GM12865 (cell line): Measurements from ENCODE around the gene CCDC182.

Experiments used
- DNase-seq: peaks from one replicate; pipeline ENCODE4 v3.0.0; 2010; ENCODE audit warnings: low read depth
- H3K4me3 ChIP-seq: 2 replicates; pipeline ENCODE4 v1.5.1; 2011; ENCODE audit warnings: mild to moderate bottlenecking, low read depth, low read length, control low read depth
- TF ChIP-seq, protein P1 (sequence below): IDR thresholded peaks from 2 replicates; pipeline ENCODE4 v1.5.1; 2011; ENCODE audit warnings: low read length, control low read depth, low read depth, inconsistent platforms; ENCODE audit not compliant: insufficient read depth; ENCODE audit errors: missing control alignments

The CCDC182 gene

DNA sequence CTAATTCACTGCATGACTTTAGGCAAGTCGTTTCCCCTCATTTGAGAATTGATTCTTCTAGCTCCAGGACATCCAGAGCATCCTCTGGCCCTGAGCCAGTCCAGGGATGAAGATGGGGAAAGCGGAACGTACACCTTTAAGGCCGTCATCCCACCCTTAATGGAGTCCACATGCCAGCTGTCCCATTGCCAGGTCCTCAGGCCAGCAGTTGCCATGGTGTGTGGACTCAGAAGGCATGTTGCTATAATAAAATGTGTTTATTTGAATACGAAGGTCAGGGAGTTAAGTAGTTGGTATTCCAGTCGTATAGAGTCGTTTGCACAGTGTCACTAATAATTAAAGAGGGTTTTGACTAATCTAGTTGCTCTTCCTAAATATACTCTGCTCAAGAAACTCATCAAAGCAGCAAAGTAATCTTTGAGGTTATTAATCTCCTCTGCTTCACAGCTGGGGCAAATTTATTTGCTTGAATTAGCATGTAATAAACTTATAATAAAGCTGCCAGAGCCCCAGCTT lies 30.4 kb downstream of the CCDC182 start:
- no peak overlapping the region for H3K4me3 ChIP-seq

DNA sequence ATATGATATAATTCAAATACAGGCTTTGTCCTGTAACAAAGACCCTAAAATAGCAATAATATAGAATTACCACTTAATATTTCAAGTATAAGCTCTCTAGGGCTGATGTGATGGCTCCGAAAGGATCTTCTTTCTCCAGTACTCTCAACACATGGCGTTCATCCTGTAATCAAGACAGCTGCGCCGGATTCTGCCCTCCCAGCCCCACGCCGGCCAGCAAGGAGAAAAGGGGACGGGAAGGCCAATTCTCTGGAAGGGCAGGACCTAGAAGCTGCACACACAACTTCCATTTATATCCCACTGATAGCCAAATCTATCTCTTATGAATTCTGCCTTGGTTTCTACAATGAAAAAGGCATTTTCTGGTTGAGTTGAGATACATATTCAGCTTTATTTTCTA lies 32.0 kb downstream of the CCDC182 start:
- no peak overlapping the region for H3K4me3 ChIP-seq
- TF ChIP-seq, protein P1, sequence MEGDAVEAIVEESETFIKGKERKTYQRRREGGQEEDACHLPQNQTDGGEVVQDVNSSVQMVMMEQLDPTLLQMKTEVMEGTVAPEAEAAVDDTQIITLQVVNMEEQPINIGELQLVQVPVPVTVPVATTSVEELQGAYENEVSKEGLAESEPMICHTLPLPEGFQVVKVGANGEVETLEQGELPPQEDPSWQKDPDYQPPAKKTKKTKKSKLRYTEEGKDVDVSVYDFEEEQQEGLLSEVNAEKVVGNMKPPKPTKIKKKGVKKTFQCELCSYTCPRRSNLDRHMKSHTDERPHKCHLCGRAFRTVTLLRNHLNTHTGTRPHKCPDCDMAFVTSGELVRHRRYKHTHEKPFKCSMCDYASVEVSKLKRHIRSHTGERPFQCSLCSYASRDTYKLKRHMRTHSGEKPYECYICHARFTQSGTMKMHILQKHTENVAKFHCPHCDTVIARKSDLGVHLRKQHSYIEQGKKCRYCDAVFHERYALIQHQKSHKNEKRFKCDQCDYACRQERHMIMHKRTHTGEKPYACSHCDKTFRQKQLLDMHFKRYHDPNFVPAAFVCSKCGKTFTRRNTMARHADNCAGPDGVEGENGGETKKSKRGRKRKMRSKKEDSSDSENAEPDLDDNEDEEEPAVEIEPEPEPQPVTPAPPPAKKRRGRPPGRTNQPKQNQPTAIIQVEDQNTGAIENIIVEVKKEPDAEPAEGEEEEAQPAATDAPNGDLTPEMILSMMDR, result no peak
- no peak for DNase-seq

More for the DNA sequence above, 30.4 kb downstream of the CCDC182 start:
- DNase-seq, result no peak
- TF ChIP-seq, protein P1, result no peak

DNA sequence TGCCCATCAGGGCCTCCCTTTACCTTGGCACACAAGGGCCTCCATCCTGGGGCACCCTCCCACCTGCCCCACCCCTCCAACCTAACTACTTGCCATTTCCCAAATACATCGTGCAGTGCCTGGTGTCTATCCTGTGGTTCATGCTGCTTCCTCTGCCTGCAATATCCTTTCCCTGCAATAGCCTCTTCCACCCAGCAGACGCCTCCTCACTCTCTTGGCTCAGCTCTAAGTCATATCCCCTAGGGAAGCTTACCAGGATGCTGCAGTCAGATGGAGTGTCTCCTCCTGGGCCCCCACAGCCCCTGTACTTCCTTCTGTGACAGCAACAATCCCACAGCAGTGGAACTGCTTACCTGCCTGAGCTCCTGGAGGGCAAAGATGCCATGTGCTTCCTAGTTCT lies 36.7 kb downstream of the CCDC182 start:
- no peak for DNase-seq
- H3K4me3 ChIP-seq, result no peak overlapping the region
- TF ChIP-seq, protein P1, result no peak

DNA sequence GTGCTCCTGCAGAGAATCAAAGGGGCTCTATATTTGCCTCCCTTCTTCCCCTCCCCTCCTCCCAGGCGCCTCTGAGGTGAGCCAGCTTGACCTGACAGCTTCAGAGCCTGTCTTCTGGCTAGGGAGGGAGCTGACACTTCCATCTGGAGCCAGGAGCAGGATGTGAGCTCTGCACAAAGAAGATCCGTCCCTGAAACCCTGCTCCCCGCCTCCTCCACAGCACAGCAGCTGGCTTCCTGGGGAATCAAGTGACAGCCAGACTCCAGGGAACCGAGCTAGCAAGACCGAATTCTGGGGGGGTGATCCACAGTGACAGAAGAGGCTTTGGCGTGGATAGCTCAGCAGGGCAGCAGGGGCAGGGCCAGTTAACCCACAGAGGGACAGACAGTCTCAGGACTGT lies 37.2 kb downstream of the CCDC182 start:
- TF ChIP-seq, protein P1, result no peak
- DNase-seq, result no peak
- no peak overlapping the region for H3K4me3 ChIP-seq

DNA sequence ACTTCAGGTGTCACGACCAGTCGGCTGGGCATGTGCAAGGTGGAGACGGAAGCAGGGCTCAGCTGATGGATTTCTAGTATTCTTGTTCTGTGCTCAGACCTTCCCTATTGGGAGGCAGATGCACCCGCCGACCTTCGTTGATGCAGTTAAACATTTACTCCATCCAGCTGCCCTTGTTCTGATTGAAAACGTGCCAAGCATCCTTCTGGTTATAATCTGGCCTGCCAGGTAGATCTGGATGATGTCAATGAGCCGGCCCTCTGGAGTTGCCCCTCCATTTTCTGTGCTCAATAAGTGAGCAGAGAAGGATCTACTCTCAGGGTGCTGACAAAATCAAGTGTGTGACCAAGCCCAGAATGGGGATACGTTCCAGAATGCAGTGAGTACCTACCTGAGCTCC lies 38.3 kb downstream of the CCDC182 start:
- no peak overlapping the region for H3K4me3 ChIP-seq
- TF ChIP-seq, protein P1, result no peak
- DNase-seq, result no peak

DNA sequence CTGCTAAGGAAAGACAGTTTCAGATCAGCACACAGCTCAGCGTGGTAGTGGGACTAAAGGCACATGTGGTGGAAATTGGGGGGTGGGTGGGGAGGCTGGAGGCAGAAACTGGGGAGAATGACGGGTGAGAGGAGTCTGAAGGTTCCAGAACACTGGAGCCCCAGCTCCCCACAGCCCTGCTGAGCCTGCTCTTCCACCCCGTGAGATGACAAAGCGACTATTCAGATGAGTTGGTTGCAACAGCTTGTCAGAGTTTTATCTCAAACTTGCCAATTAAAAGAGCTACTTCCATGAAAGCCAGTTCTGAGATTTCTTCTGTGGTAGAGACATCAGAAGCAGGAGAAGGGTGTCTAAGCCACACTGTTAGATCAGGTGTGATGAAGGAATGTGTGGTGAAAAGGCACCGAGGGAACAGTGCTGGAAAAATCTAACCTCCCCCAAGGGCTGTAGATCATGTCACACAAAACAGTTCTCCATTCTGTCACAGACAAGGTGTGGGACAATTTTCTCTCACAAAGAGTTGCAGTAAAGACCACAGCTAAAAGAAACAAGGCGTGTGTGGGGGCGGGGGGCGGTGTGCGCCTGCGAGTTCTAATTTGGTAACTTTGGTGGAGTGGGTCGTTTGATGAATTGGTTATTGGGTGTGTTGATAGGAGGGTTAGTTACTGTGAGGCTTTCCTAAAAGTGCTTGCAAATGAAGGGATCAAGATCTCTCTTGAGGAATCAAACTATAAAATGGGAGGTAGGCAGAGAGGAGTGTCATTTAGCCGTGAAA lies 39.0 kb downstream of the CCDC182 start:
- no peak overlapping the region for H3K4me3 ChIP-seq
- TF ChIP-seq, protein P1, result no peak
- no peak for DNase-seq

DNA sequence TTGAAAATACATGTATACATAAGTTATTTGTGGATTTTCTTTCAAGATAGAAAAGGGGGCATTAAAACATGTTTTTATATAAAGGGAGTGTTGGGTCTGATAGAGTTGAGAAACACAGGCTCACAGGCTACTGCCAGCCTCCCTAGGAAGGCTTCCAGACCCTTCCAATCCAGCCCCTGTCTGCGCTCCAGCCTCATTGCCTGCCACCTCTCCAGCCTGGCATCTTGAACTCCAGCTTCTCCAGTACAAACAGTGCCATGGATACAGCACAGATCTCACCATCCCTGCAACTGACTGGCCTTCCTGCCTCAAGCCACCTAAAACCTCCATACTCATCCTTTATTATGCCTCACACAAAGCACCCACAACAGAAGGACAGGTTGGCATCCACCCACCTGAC lies 40.7 kb downstream of the CCDC182 start:
- TF ChIP-seq, protein P1, result no peak
- H3K4me3 ChIP-seq, result no peak overlapping the region
- no peak for DNase-seq
